Measurements from ENCODE around the gene SF3B3.
A peak's percentile ranks its signal among the peaks of the same experiment; 100 is the strongest.
"Not testable (repeated sequence)": the region's sequence is repeated elsewhere in the genome, so short reads cannot be mapped to it uniquely, and the experiment has no call there.

Gene SF3B3

DNA sequence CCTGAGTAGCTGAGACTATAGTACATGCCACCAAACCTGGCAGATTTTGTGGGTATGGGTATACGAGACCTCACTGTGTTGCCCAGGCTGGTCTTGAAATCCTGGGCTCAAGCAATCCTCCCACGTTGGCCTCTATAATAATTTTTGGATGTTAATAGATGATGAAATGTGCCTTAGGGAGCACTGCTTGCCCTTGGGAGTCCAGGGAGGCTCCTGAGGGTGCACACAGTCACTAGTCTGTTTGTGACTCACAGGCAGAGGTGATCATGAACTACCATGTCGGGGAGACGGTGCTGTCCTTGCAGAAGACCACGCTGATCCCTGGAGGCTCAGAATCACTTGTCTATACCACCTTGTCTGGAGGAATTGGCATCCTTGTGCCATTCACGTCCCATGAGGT is 46.1 kb downstream of the SF3B3 start:
- DNase-seq: no peak

DNA sequence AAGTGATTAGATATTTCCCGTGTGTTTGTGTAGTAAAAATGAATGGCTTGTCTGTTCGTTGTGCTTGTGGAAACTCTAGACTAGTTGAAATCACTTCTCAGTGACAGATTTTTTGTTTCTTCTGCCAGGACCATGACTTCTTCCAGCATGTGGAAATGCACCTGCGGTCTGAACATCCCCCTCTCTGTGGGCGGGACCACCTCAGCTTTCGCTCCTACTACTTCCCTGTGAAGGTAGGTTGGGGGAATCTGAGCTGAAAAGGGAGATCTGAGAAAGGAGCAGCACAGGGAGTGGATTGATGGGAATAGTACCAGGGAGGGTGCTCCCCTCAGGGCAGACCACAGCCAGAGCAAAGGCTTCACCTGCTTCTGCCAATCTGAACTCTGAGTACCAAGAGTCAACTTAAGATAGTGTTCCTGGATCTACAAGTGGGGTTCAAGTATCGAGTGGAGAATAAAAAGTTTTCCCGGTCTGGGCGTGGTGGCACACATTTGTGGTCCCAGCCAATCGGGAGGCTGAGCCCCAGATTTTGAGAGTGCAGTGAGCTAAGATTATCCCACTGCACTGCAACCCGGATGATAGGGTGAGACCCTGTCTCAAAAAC is 47.5 kb downstream of the SF3B3 start:
- no peak for DNase-seq

DNA sequence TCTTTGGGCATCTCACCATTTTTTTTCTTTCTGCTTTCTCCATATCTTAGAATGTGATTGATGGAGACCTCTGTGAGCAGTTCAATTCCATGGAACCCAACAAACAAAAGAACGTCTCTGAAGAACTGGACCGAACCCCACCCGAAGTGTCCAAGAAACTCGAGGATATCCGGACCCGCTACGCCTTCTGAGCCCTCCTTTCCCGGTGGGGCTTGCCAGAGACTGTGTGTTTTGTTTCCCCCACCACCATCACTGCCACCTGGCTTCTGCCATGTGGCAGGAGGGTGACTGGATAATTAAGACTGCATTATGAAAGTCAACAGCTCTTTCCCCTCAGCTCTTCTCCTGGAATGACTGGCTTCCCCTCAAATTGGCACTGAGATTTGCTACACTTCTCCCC is 48.0 kb downstream of the SF3B3 start:
- DNase-seq: no peak

DNA sequence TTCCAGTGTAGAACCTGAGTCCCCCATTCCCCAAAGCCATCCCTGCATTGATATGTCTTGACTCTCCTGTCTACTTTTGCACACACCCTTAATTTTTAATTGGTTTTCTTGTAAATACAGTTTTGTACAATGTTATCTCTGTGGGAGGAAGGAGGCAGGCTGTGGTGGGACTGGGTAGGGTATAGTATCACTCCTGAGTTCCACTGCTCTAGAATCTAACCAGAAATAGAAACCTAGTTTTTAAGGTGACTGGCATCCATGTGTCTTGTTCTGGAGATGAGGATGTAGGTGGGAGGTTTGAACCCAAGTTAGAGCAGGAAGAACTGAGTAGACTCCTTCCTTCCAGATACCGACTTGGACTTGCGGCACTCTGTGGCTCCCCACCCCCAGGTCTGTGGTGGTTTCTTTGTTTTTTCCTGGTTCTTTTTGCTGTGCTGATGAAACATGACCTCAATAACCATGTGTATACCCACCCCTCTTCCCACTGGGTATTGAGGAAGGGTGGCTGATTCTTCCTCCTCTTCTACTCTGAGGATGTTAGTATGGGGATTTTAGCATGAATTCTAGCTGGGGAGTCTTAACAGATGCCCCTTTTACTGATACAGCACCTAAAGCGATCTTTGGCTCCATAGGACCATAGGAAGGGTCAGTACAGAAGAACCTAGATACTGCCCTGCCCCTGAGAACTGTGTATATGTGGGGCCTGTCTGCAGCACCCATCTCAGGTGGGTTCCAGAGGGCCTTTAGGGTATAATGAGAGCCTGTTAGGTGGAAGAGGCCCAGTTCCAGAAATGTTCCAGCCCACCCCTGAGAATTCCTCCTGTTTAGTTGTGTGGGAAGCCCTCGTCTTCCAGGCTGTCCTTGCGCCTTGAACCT is 48.7 kb downstream of the SF3B3 start:
- DNase-seq: peak; percentile 12 to 46 (median 36)

DNA sequence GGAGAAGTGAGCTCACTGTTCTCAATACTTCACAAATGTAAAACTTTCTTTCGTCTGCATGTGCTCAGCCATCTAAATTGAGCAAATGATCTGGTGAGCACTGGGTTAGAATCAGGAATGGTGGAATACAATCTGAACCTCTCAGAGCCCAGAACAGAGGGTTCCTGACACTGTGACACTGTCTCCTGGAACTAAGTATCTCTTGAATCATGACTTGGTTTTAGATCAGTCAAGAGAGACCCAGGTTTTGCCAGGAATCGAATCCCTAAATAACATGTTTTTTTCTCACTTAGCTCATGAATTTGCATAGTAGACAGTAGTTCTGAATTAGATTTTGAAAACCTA is 49.3 kb downstream of the SF3B3 start:
- DNase-seq: no peak

DNA sequence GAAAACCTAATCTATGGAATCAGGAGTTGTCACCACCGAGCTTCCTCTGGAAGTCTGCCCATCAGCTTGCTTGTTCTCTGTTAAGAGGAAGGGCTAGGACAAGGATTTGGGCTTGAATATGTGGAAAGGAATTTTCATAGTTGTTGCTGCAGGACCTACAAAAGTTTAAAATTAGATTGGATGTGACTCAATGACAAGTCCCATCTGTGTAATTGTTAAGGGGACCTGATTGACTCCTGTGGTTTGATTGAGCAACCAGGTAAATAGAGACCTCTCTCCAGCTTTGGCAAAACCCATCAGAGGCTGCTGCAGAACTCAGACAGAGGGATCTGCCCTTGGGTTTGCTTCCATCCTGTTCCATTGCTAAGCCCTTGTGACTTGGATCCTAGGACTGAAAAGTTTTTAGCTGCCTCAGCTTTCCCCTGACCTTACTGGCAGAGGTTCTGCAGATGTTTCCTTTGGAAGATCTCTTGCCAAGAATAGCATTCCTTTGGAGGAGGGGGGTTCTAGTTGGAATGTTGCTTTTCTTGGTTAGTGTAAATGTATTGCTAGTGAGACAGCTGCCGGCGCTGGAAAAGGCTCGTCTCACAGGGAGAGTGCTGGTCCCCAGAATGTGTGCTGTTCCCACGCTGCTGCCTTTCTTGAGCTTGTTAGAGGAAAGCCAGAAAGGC is 50.0 kb downstream of the SF3B3 start:
- no peak for DNase-seq

DNA sequence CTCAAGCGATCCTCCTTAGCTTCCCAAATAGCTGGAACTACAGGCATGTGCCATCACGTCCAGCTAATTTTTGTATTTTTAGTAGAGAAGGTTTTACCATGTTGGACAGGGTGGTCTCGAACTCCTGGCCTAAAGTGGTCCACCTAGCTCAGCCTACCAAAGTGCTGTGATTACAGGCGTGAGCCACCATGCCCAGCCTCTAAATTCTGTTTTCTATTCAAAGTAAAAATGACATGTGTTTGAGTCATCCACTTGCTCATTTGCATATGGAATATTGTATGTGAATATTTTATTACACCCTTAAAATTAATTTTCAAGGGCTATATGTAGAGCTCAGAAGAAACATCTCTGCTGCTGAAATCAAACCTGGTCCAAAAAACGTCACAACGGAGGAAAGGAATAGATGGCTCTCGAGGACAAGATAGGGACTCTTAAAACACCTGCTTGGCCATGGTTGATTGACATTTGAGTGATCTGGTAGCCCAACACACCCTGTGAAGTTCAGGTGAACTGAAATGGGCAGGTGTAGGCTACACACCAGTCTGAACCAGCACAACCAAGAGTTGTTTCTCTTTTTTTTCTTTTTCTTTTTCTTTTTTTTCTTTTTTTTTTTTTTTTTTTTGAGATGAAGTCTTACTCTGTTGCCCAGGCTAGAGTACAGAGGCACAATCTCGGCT is 51.1 kb downstream of the SF3B3 start:
- peak in 2 of 3 donors; percentile 17 to 19 for DNase-seq

DNA sequence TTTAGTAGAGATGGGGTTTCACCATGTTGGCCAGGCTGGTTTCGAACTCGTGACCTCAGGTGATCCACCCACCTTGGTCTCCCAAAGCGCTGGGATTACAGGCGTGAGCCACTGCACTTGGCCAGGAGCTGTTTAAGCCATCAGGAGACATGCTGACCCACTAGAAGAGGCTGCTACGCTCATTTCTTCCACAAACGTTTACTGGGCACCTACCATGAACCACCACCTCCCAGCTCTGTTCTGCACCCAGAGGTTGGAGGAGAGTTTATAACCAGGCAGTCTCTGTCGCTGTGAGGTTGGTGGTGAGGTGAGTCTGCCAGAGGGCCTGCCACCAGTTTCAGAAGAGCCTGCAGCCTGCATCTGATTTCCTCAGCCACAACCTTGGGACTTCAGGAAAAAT is 51.8 kb downstream of the SF3B3 start:
- DNase-seq: no peak

DNA sequence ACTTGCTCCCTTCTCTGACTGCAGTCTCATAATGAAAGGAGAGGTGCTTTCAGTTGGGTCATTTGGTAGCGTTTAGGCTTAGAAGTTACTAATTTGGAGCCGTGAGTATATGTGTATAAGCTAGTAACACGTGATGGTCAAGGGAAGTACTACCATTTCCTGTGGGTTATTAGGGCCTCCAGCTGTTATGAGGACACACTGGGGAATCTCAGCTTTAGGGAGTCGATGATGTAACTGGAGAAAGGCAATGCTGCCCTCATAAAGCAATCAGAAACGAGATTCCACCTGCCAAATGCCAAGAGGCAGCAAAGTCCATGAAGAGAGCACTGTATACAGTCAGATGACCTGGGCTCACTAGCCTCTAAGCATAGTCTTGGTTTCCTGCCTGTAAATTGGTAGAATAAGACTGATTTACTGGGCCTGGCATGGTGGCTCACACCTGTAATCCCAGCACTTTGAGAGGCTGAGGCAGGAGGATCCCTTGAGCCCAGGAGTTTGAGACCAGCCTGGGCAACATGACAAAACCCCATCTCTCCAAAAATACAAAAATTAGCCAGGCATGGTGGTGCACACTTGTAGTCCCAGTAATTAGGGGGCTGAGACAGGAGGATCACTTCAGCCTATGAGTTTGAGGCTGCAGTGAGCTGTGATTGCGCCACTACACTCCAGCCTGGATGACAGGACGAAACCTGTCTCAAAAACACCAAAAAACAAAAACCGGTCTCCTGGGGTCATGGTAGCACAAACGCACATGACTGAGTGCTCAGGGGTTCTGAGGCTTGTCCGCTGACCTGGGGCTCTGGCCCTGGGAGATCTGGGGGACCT is 53.0 kb downstream of the SF3B3 start:
- peak; percentile 81 to 92 (median 90) for DNase-seq

DNA sequence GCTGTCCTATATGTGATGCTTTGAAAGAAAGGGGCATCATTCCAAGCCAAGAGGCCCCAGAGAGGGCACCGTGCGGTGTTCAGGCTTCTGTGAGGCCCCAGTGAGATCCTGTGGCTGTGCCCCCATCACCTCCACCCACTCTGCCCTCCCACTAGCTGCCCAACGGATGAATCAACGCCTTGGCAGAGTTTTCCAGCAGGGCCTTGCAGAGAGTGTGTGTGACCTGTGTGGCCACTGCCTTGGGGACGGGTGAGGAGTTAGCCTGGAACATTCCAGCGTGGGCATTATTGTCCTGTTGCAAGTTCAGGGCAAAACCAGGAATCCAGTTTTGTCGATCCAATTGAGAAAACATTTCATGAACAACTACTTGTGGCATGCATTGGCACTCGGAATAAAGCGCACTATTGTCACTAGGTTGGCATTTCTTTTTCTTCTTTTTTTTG is 53.7 kb downstream of the SF3B3 start:
- peak in 2 of 3 donors; percentile 10 to 12 for DNase-seq

DNA sequence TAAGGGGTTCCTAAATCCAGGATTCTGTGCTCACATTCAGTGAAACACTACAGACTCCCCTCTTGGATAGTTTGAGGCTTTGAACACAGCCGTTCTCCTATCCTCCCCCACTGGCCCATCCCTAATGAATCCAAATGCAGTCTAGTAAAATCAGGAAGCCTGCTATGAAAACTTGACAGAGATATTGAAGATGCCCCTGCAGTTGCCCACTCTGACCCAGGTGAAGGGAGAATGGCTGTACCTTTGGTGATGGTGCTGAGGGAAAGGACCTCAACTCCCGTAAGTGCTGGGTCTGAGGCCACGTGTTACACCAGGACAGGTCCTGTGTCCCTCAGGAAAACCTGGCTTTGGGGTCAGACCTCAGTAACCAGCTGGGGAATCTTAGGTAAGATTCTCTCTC is 54.4 kb downstream of the SF3B3 start:
- DNase-seq: no peak

DNA sequence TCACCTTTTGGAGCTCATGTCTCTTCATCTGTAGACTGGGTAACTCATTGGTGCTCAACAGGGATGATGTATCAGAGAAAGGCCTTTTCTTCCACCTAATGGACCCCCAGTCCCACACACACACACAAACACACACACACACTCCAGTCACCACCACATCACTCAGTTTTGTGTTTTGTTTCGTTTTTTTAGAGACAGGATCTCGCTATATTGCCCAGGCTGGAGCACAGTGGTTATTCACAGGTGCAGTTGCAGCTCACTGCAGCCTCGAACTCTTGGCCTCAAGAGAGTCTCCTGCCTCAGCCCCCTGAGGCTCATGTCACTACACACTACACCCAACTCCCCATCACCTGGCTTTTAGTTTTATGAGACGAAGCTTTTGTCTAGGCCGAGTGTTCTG is 55.6 kb downstream of the SF3B3 start:
- no peak for DNase-seq

DNA sequence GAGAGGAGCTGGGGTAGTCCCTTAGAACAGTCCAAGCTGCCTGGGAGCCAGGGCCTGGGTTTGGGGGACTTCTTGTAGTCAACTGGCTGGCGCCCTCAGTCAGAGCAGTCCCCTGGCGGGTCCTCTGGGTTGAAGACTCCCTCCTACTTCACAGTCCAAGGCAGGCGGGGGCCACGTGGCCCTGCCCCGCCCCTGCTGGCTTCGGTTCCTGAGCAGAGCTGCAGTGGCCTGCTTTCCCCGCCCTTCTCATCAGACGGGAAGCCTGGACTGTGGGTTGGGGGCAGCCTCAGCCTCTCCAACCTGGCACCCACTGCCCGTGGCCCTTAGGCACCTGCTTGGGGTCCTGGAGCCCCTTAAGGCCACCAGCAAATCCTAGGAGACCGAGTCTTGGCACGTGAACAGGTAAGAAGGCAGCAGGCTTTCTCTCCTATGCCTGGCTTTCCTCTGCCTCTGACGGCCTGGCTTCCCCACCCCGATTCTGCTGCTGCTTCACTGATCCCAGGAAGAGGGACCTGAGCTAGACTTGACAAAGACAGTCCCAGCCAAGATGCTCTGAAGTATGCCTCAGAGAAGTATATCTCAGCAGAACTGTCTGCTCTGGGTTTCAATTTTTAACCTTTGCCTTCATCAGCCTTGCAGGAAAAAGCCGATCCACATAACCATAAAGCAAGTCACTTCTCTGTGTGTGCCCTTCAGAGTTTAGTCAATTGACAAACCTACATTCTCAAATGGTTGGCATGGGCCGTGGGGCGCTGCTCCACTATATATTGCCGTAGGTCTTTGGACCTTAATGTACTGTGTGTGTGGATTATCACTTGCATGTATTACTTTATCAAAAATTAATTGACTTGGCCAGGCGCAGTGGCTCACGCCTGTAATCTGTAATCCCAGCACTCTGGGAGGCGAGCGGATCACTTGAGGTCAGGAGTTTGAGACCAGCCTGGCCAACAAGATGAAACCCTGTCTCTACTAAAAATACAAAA is 56.3 kb downstream of the SF3B3 start:
- DNase-seq: no peak

DNA sequence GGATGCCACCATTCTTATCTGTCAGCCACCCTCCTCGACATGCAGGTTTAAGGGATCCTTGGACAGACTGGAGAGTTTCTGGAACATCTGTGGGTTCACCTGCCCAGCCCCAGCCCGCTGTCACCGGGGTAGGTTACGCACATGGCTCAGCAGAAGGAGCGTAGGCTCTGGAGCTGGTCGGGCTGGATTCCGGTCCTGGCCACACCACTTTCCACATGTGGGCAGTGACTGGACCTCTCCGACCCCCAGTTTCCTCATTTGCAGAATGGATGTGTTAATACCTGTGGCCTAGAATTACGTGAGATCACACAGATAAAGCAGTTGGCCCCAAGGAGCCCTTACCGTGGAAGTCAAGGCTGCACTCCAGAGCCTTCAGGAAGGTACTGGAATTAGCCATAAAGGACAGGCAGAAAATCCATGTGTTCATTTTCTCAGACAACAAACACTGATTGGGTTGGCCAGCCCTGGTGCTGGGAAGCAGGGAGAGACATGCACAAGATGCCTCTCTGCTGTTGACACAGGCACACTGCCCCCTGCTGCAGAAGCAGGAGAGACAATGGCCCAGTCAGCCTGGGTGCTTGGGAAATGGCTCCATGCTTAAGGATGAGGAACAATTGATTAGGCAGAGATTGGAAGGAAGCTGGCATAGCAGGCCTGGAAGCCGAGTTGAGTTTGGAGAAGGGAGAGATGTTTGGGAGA is 58.8 kb downstream of the SF3B3 start:
- DNase-seq: peak in 1 of 3 donors; percentile 23

DNA sequence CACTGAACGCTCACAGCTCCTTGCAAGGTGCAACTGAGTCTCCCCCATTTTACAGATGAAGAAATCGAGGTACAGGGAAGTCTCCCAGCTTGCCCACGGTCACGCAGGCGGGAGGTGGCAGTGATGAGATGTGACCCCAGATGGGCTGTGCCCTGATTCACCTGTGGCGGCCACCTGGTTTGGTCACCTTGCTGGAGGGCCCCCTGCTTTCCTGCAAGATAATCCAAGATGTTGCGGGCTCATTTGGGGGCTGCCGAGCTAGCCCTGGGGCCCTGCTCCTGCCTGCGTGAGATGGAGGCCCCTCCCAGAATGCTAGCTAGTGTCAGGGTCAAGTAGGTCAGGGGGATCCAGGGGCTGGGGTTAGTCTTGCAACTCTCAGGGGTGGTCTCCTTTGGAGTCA is 63.1 kb downstream of the SF3B3 start:
- DNase-seq: no peak

DNA sequence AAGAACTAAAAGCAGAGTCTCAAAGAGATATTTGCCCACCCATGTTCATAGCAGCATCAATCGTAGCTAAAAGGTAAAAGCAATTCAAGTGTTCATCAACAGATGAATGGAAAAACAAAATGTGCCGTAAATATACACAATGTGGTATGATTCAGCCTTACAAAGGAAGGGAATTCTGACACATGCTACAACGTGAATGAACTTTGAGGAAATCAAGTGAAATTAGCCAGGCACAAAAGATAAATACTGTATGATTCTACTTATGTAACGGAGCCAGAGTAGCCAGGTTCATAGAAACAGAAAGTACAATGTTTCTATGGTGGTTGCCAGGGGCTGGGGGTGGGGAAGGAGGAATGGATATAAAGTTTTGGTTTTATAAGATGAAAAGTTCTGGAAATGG is 64.9 kb downstream of the SF3B3 start:
- no peak for DNase-seq

DNA sequence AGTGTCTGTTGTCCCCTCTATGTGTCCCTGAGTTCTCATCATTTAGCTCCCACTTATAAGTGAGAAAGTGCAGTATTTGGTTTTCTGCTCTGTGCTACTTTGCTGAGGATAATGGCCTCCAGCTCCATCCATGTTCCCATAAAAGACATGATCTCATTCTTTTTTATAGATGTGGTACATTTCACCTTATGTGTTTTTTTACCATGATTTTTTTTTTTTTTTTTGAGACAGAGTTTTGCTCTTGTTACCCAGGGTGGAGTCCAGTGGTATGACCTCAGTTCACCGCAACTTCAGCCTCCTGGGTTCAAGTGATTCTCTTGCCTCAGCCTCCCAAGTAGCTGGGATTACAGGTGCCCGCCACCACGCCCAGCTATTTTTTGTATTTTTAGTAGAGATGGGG is 65.8 kb downstream of the SF3B3 start:
- DNase-seq: not testable (repeated sequence)

DNA sequence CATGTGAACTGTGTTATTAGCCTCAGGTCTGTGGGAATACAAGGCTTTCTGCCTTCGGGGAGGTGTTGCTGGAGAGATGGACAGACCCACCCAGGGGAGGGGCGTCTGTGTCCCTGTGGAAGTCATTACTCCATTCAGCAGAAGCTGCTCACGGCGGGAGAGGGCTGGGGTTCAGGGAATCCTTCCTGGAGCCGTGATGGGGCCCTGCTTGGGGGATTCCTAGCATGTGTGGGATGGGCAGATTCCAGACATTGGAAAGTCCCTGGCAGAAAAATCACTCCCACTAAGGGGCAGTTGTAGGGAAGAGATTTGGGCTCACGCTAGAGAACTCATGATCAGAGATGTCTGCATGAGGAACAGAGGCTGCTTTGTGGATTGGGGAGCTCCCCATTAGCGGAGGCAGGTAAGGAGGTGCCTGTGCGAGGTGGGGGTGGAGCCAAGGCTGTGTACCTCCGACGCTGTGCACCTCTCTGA is 66.4 kb downstream of the SF3B3 start:
- peak in 2 of 3 donors; percentile 14 to 38 for DNase-seq

DNA sequence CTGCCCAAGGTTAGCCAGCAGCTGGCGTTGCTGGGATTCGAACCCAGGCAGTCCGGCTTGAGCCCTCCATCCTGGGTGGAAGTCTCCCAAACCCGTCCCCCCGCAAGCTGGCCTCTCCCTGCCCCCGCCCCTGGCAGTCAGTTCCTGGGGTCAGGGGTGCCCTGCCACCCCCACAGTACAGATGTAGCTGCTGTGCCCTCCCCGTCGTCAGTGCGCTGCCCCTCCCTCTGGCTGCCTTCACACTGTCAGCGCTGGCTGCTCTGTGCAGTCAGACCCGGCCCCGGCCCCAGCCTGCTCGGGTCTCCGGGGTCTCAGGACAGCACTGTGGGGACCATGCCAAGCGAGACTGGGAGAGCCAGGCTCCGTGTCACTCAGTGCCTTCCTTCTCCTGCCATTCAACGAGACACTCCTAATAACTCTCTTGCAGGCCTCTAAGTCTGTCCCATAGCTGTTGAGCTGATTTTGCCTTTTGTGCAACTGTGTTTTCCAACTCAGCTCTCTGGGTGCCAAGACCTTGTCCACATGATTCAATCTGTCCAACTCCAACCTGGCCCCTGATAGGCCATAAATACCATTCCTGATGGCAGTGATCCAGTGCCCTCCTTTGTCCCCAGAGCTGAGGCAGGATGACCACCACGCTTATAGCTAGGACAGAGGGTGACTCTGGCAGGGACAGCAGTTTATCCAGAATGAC is 67.3 kb downstream of the SF3B3 start:
- DNase-seq: no peak

DNA sequence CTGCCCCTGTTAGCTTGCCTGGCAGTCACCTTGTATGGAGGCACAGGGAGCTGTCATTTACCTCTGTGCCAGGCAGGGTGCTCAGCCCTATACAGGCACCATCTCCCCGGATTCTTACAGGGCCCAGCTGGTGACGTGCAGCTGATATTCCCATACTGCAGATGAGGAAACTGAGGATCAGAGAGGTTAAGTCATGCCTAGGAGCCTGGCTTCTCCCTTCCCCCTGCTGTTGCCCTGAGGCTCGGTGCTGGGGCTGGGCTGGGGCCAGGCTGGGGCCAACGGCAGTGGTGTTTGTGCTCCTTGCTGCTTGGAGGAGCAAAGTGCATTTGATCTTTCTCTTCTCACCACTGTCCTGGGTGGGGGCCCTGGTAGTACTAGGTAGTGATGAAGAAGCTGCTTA is 68.0 kb downstream of the SF3B3 start:
- no peak for DNase-seq

Data from suppressor macrophage treated with lipopolysaccharide for 1 hour (primary cell).